Measurements from ENCODE around the gene TGFBR2. TPM values are rescaled to one million over a fixed set of nuclear protein-coding genes. Genes with fewer than 3 reads are reported as not detected.

Gene TGFBR2
- total and polyA plus RNA-seq, 2 of the 13 experiments (the other 11 are each of a cell fraction or from before 2014, with no cell fraction given) = 82.2 to 187 TPM

DNA sequence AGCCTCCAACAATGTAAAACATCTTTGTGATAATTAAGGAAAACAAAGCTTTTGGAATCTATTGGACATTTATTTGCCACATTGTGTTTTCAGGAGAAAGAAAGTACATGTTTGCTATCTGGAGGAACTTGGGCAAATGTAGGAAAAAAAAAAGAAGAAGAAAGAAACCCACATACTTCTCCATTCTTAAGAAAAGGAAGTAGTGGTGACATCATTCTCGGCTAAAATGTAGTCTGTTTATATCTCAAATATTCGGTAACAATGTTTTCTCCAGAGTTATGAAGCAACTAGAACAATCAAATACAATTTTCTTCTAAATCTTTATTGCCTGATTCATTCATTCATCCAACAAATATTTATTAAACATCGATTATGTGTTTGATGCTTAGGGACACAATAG, 2.3 kb upstream of the TGFBR2 start:
- Histone ChIP-seq H3K27me3 (ENCODE audit: control insufficient read depth in 1 of 2, insufficient read depth in 2 of 2, low read length in 2 of 2) (peaks cover 0 to 2% of the 10 kb centered on the region in 2 experiments; a peak in 1 of 5 replicates), H3K9me3 (ENCODE audit: low read length) (no peaks in the 10 kb centered on the region), H3K9ac (ENCODE audit: insufficient read depth, low read depth, low read length) (0 out of 2 replicates have a peak overlapping the region, but pooled peaks have one; percentile 100), H3K79me2 (ENCODE audit: insufficient read depth, low read length) (peaks cover 79% of the 10 kb centered on the region), H3K4me1 (ENCODE audit: insufficient read depth, low read length) (peaks cover 62% of the 10 kb centered on the region), H3K27ac (ENCODE audit: extremely low read length, insufficient read depth, low read length) (peak overlapping the region; percentile 93), H2AFZ (ENCODE audit: low read length) (no peak overlapping the region), H4K20me1 (ENCODE audit: insufficient read depth, low read length) (peaks cover 7% of the 10 kb centered on the region), H3K4me2 (ENCODE audit: low read depth, low read length) (peak overlapping the region; percentile 89), H3K4me3 (replicated peaks in 1 of 3; ENCODE audit: insufficient read depth in 1 of 3, low read depth in 2 of 3, low read length in 3 of 3) (no peak overlapping the region), H3K36me3 (replicated peaks in 1 of 2; ENCODE audit: control insufficient read depth in 1 of 2, insufficient read depth in 2 of 2, low read length in 2 of 2) (peaks cover 1 to 4% of the 10 kb centered on the region in 2 experiments; a peak in 1 of 5 replicates)
- peak; percentile 52; the same call in 1 of the 2 replicates for TF ChIP-seq ATF7 (IDR thresholded peaks at IDR 0.05)
- TF ChIP-seq ATF7 (CRISPR knock-in tag; IDR thresholded peaks at IDR 0.05) = no peak
- no peak for TF ChIP-seq ZNF234 (CRISPR knock-in tag; conservative IDR thresholded peaks at IDR 0.05)
- no peak for TF ChIP-seq NFRKB (IDR thresholded peaks at IDR 0.05)
- CTCF ChIA-PET (ENCODE audit: low intra/inter-chr PET ratio, low total read pairs) = no interaction called here
- POLR2A ChIA-PET = interaction anchor here (1.4 kb wide), 1 partner anchor 389 kb away, joined by 3 read pairs; no protein-coding TSS in a partner anchor
- ATAC-seq (no peak), DNase-seq (ENCODE audit: low spot score) (no peak), FAIRE-seq (no peak)
- in situ Hi-C loops (cut with HindIII; ENCODE audit: extremely low pct_ligation_motif_present, low pct_unique_long_range_greater_than_20kb) (loop anchor here (10.0 kb wide), 2 partner anchors 349 to 489 kb away; no protein-coding TSS in a partner anchor), intact Hi-C loops (cut with micrococcal nuclease; ENCODE audit: unreplicated experiment) (no loop called here)
- no TSS peak for BruUV-seq (replicated peaks)
- 89% methylated on average over 3 of the region's 3 CpGs for WGBS (ENCODE audit: low lambda C conversion rate)

DNA sequence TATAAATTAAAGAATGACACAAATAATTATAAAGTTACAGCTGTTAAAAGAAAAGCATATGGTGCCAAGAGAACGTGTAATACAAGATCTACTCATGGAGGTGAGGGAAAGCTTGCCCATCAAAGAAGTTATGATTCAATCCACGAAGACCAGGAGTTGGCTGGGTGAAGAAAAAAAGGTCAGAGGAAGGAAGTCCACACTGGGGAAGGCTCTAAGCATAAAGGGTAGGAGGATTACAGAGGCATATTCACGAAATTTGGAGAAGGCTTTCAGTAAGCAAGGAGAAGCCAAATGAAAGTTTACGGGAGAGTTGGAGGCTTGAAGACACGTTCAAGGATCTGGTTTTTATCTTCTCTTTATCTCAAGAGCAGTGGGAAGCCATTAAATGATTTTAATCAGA, 1.8 kb upstream of the TGFBR2 start:
- peak; percentile 15 for FAIRE-seq
- Histone ChIP-seq H3K9me3 (ENCODE audit: low read length) (no peaks in the 10 kb centered on the region), H3K36me3 (replicated peaks in 1 of 2; ENCODE audit: control insufficient read depth in 1 of 2, insufficient read depth in 2 of 2, low read length in 2 of 2) (peaks cover 1 to 4% of the 10 kb centered on the region in 2 experiments; a peak in 1 of 5 replicates), H3K27me3 (ENCODE audit: control insufficient read depth in 1 of 2, insufficient read depth in 2 of 2, low read length in 2 of 2) (peaks cover 0 to 2% of the 10 kb centered on the region in 2 experiments; a peak in 1 of 5 replicates), H3K4me2 (ENCODE audit: low read depth, low read length) (peak overlapping the region; percentile 89), H3K4me3 (replicated peaks in 1 of 3; ENCODE audit: insufficient read depth in 1 of 3, low read depth in 2 of 3, low read length in 3 of 3) (peak overlapping the region in 1 of 3 experiments; percentile 96; a peak in 4 of 6 replicates), H3K9ac (ENCODE audit: insufficient read depth, low read depth, low read length) (peak overlapping the region; percentile 100), H3K27ac (ENCODE audit: extremely low read length, insufficient read depth, low read length) (peak overlapping the region; percentile 93), H3K4me1 (ENCODE audit: insufficient read depth, low read length) (peaks cover 57% of the 10 kb centered on the region), H2AFZ (ENCODE audit: low read length) (no peak overlapping the region), H3K79me2 (ENCODE audit: insufficient read depth, low read length) (peaks cover 79% of the 10 kb centered on the region), H4K20me1 (ENCODE audit: insufficient read depth, low read length) (peaks cover 11% of the 10 kb centered on the region)
- no TSS peak for BruUV-seq (replicated peaks)
- POLR2A ChIA-PET = interaction anchor here (0.9 to 1.4 kb wide), 2 partner anchors 256 to 389 kb away, joined by 3 read pairs; no protein-coding TSS in a partner anchor
- intact Hi-C loops (cut with micrococcal nuclease; ENCODE audit: unreplicated experiment) (no loop called here), in situ Hi-C loops (cut with HindIII; ENCODE audit: extremely low pct_ligation_motif_present, low pct_unique_long_range_greater_than_20kb) (loop anchor here (10.0 kb wide), 2 partner anchors 350 to 490 kb away; no protein-coding TSS in a partner anchor)
- no peak for DNase-seq (ENCODE audit: low spot score)
- 78% methylated on average over 5 of the region's 5 CpGs for WGBS (ENCODE audit: low lambda C conversion rate)
- no peak for ATAC-seq
- CTCF ChIA-PET (ENCODE audit: low intra/inter-chr PET ratio, low total read pairs) = no interaction called here
- no peak for TF ChIP-seq HNF1A (IDR thresholded peaks at IDR 0.05; ENCODE audit: low read depth)
- no peak for TF ChIP-seq HNF1A (CRISPR knock-in tag; IDR thresholded peaks at IDR 0.05; ENCODE audit: borderline replicate concordance)
- no peak for TF ChIP-seq SETDB1 (CRISPR knock-in tag; IDR thresholded peaks at IDR 0.05; ENCODE audit: borderline replicate concordance)
- no peak for TF ChIP-seq ZZZ3 (CRISPR knock-in tag; IDR thresholded peaks at IDR 0.05; ENCODE audit: borderline replicate concordance)
- peak; percentile 8 for TF ChIP-seq AGO2 (optimal IDR thresholded peaks at IDR 0.05; ENCODE audit: low read depth, low read length)
- TF ChIP-seq ZC3H4 (CRISPR knock-in tag; IDR thresholded peaks at IDR 0.05; ENCODE audit: borderline replicate concordance) = peak; percentile 70; the same call in 1 of the 2 replicates
- peak; percentile 5; the same call in 1 of the 2 replicates for TF ChIP-seq ZNF644 (CRISPR knock-in tag; IDR thresholded peaks at IDR 0.05; ENCODE audit: low read depth)
- no peak for TF ChIP-seq NCOR1 (IDR thresholded peaks at IDR 0.05; ENCODE audit: borderline replicate concordance, low read length)

Measured in HepG2 (cell line).